Activated CD4-positive, alpha-beta T cell treated with anti-CD3 and anti-CD28 coated beads for 36 hours (primary cell): ENCODE data around the gene PYGO2. TPM values are rescaled to one million over a fixed set of nuclear protein-coding genes. Genes with fewer than 3 reads are reported as not detected.

Source experiments
- ATAC-seq: fragments of 200-7000 bp; cut with Tn5 transposase; one replicate; pipeline ENCODE4 v1.10.0; 2021; ENCODE audit warnings: mild to moderate bottlenecking, moderate library complexity
- CTCF ChIA-PET: fragments of 350-600 bp; sonication (Branson Sonifier 250); formaldehyde crosslinking; loops from one replicate; lab custom pipeline; 2021; ENCODE audit warnings: antibody characterized with exemption; lab: Charles Lee
- POLR2A ChIA-PET: fragments of 350-600 bp; sonication (Branson Sonifier 250); formaldehyde crosslinking; loops from one replicate; lab custom pipeline; 2021; ENCODE audit warnings: antibody characterized with exemption, inconsistent platforms; lab: Charles Lee
- DNase-seq: peaks from one replicate; pipeline ENCODE4 v3.0.0-alpha.2; 2020
- H3K27ac Mint-ChIP-seq: one replicate; pipeline ENCODE4 v1.8.0; 2021; ENCODE audit warnings: mixed read lengths
- H3K27me3 Mint-ChIP-seq: one replicate; pipeline ENCODE4 v1.8.0; 2021; ENCODE audit warnings: mixed read lengths
- H3K36me3 Mint-ChIP-seq: one replicate; pipeline ENCODE4 v1.8.0; 2021; ENCODE audit warnings: low read depth, mixed read lengths
- H3K4me1 Mint-ChIP-seq: one replicate; pipeline ENCODE4 v1.8.0; 2021; ENCODE audit warnings: mixed read lengths
- H3K4me3 Mint-ChIP-seq: one replicate; pipeline ENCODE4 v1.8.0; 2021; ENCODE audit warnings: mild to moderate bottlenecking, moderate library complexity, mixed read lengths
- H3K9me3 Mint-ChIP-seq: one replicate; pipeline ENCODE4 v1.8.0; 2021; ENCODE audit warnings: low read depth, mixed read lengths
- intact Hi-C, 2 experiments: fragments of 100-400 bp; cut with DNase I in 1 of 2; cut with micrococcal nuclease in 1 of 2; formaldehyde crosslinking; loops; one replicate each; pipeline versions ENCODE4 v1.14.2 to v1.15.1; 2022 to 2024; cut with DNase I, micrococcal nuclease
- total RNA-seq, 2 experiments: library from RNA; stranded (reverse); gene quantifications; one replicate each; pipeline ENCODE4 v1.2.3, GENCODE V29; 2021

The PYGO2 gene
- total RNA-seq, 2 experiments from 2014 or later: 24.5 to 25.6 TPM

- Mint-ChIP-seq H3K4me1 (peaks cover 48% of the 10 kb centered on the region), H3K27me3 (no peaks in the 10 kb centered on the region), H3K9me3 (no peaks in the 10 kb centered on the region), H3K27ac (peak overlapping the region; percentile 96), H3K4me3 (peak overlapping the region; percentile 95), H3K36me3 (peaks cover 9% of the 10 kb centered on the region)
- intact Hi-C loops: loop anchor here (1.0 to 2.0 kb wide), 6 partner anchors 19 to 327 kb away; partner anchors contain the start of gene ADAR (in 1 of the 2)
- ChIA-PET POLR2A (interaction anchor here (0.6 to 2.1 kb wide), 13 partner anchors 8 to 376 kb away, joined by 3 to 12 read pairs (median 4); partner anchors contain the start of genes ADAM15, CKS1B and PBXIP1), CTCF (interaction anchor here (0.5 to 3.0 kb wide), 13 partner anchors 9 to 504 kb away, joined by 3 to 16 read pairs (median 4); partner anchors contain the start of gene SCAMP3)
- DNase-seq (no peak), ATAC-seq (no peak)
Observed at GRCh38 chr1:154935749-154936554, 25.6 kb downstream of the PYGO2 start.

- ChIA-PET CTCF (interaction anchor here (0.6 to 0.7 kb wide), 3 partner anchors 11 to 238 kb away, joined by 3 read pairs; partner anchors contain the start of gene KRTCAP2), POLR2A (no interaction called here)
- H3K27ac Mint-ChIP-seq: no peak overlapping the region
- intact Hi-C loops: no loop called here
- no peak for DNase-seq
- H3K9me3 Mint-ChIP-seq: no peaks in the 10 kb centered on the region
- H3K36me3 Mint-ChIP-seq: peaks cover 13% of the 10 kb centered on the region
- no peaks in the 10 kb centered on the region for H3K27me3 Mint-ChIP-seq
- H3K4me1 Mint-ChIP-seq: peaks cover 37% of the 10 kb centered on the region
- ATAC-seq: no peak
- H3K4me3 Mint-ChIP-seq: no peak overlapping the region
Observed at GRCh38 chr1:154934358-154934948, 27.1 kb downstream of the PYGO2 start.

GRCh38 chr1:154931940-154932487 is 29.6 kb downstream of the PYGO2 start:
- Mint-ChIP-seq H3K36me3 (peaks cover 23% of the 10 kb centered on the region), H3K27ac (no peak overlapping the region), H3K9me3 (no peaks in the 10 kb centered on the region), H3K4me3 (no peak overlapping the region), H3K4me1 (peaks cover 18% of the 10 kb centered on the region), H3K27me3 (no peaks in the 10 kb centered on the region)
- ATAC-seq (no peak), DNase-seq (no peak)
- POLR2A ChIA-PET: no interaction called here
- CTCF ChIA-PET: interaction anchor here (0.6 to 1.0 kb wide), 5 partner anchors 23 to 159 kb away, joined by 3 read pairs; no protein-coding TSS in a partner anchor
- intact Hi-C loops: no loop called here

DNA sequence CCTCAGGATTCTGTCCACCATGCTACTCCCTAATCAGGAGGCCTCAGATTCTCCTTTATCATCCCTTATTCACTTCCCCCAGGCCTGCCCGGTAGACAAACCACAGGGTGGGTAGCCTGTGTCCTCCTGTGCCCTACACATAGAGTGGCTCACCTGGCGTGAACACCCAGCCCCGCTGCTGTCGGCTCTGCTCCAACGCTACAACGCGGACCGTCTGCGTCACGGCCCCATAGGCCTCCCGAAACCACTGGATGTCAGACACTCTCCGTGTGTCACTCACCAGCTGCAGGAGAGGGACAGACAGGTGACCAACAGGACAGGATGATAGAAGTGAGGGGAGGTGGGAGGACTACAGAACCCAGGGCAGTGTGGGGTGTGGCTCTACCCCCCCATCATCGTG is 35.4 kb downstream of the PYGO2 start:
- H3K36me3 Mint-ChIP-seq: peaks cover 33% of the 10 kb centered on the region
- intact Hi-C loops: no loop called here
- CTCF ChIA-PET: interaction anchor here (0.6 to 1.0 kb wide), 5 partner anchors 48 to 592 kb away, joined by 3 to 5 read pairs (median 3); no protein-coding TSS in a partner anchor
- H3K27me3 Mint-ChIP-seq: no peaks in the 10 kb centered on the region
- POLR2A ChIA-PET: no interaction called here
- no peak overlapping the region for H3K4me3 Mint-ChIP-seq
- no peak for DNase-seq
- ATAC-seq: no peak
- H3K27ac Mint-ChIP-seq: peak overlapping the region; percentile 13
- no peaks in the 10 kb centered on the region for H3K9me3 Mint-ChIP-seq
- peaks cover 2% of the 10 kb centered on the region for H3K4me1 Mint-ChIP-seq

DNA sequence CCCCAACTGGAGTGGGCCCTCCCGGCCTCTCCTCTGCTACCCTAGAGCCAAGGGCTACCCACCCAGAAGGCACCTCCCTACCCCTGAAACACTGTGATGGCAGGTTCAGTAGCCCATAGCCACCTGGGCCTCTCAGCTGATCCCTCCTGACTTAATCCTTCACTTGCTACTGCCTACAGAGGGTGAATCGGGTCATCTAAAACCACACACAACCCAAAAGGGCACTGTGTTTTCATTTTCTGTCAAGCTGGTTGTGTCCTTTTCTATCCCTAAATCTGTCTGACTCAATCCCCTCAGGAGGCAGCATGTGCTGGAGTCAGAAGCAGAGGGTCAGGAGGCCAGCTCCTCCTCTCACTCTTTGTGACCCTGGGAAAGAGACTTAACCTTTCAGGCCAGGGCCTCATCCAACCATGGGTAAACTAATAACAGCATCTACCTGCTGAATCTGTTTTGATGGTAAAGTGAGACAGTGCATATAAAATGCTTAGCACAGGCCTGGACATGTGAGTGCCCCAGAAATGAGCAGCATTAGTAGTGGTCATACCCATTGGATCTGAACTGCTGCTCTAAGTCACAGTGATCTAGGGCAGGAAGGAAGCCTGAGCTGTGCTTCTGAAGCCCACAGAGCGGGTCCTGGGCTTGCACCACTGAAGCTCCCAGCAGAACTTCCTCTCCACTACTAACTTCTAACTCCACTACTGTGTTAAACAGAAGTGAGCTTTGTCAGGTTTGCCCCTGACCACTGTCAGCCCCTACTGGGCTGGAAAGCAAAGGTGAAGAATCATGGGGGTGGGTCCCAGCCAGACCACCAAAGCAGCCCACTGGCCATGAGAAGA is 36.0 kb downstream of the PYGO2 start:
- Mint-ChIP-seq H3K4me3 (no peak overlapping the region), H3K36me3 (peaks cover 32% of the 10 kb centered on the region), H3K27ac (no peak overlapping the region), H3K4me1 (peaks cover 2% of the 10 kb centered on the region), H3K9me3 (no peaks in the 10 kb centered on the region), H3K27me3 (no peaks in the 10 kb centered on the region)
- CTCF ChIA-PET: interaction anchor here (0.6 to 1.0 kb wide), 5 partner anchors 47 to 591 kb away, joined by 3 to 5 read pairs (median 3); no protein-coding TSS in a partner anchor
- intact Hi-C loops: no loop called here
- DNase-seq: no peak
- no peak for ATAC-seq
- POLR2A ChIA-PET: interaction anchor here (0.7 to 1.2 kb wide), 2 partner anchors 11 to 41 kb away, joined by 3 to 7 read pairs; partner anchors contain the start of gene PMVK

DNA sequence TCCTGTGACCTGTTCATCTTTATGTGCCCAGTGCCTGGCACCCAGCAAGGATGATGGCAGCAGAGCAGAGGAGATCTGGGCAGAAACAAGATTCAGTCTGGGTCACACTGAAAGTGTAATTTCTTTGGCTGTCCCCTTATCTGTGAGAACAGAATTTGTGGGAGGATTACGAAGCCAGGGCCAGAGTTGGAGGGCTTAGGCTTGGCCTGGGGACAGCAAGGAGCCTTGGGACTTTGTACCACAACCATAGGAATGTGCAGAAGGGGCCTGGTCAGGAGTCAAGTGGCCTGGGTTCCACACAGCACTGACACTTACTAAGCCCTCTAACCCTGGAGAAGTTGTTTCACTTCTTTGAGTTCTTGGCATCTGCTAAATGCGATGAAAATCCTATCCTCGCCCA is 37.9 kb downstream of the PYGO2 start:
- ChIA-PET CTCF (no interaction called here), POLR2A (no interaction called here)
- ATAC-seq (no peak), DNase-seq (no peak)
- intact Hi-C loops: no loop called here
- Mint-ChIP-seq H3K27me3 (no peaks in the 10 kb centered on the region), H3K4me3 (no peak overlapping the region), H3K4me1 (peaks cover 2% of the 10 kb centered on the region), H3K27ac (no peak overlapping the region), H3K36me3 (peaks cover 27% of the 10 kb centered on the region), H3K9me3 (no peaks in the 10 kb centered on the region)

- Mint-ChIP-seq H3K36me3 (peaks cover 6% of the 10 kb centered on the region), H3K27me3 (no peaks in the 10 kb centered on the region), H3K27ac (no peak overlapping the region), H3K9me3 (no peaks in the 10 kb centered on the region), H3K4me3 (no peak overlapping the region), H3K4me1 (no peaks in the 10 kb centered on the region)
- ChIA-PET CTCF (interaction anchor here (0.6 to 0.7 kb wide), 2 partner anchors 23 to 175 kb away, joined by 3 read pairs; no protein-coding TSS in a partner anchor), POLR2A (interaction anchor here (0.6 kb wide), 1 partner anchor 35 kb away, joined by 6 read pairs; no protein-coding TSS in a partner anchor)
- intact Hi-C loops: no loop called here
- ATAC-seq (no peak), DNase-seq (no peak)
Observed at GRCh38 chr1:154913273-154913672, 48.3 kb downstream of the PYGO2 start.

GRCh38 chr1:154912755-154913154 is 48.8 kb downstream of the PYGO2 start:
- Mint-ChIP-seq H3K27me3 (no peaks in the 10 kb centered on the region), H3K9me3 (no peaks in the 10 kb centered on the region), H3K4me1 (no peaks in the 10 kb centered on the region), H3K27ac (no peak overlapping the region), H3K36me3 (peaks cover 6% of the 10 kb centered on the region), H3K4me3 (no peak overlapping the region)
- ChIA-PET CTCF (interaction anchor here (0.6 to 0.7 kb wide), 2 partner anchors 23 to 175 kb away, joined by 3 read pairs; no protein-coding TSS in a partner anchor), POLR2A (interaction anchor here (0.6 kb wide), 1 partner anchor 36 kb away, joined by 6 read pairs; no protein-coding TSS in a partner anchor)
- DNase-seq (no peak), ATAC-seq (no peak)
- intact Hi-C loops: no loop called here

DNA sequence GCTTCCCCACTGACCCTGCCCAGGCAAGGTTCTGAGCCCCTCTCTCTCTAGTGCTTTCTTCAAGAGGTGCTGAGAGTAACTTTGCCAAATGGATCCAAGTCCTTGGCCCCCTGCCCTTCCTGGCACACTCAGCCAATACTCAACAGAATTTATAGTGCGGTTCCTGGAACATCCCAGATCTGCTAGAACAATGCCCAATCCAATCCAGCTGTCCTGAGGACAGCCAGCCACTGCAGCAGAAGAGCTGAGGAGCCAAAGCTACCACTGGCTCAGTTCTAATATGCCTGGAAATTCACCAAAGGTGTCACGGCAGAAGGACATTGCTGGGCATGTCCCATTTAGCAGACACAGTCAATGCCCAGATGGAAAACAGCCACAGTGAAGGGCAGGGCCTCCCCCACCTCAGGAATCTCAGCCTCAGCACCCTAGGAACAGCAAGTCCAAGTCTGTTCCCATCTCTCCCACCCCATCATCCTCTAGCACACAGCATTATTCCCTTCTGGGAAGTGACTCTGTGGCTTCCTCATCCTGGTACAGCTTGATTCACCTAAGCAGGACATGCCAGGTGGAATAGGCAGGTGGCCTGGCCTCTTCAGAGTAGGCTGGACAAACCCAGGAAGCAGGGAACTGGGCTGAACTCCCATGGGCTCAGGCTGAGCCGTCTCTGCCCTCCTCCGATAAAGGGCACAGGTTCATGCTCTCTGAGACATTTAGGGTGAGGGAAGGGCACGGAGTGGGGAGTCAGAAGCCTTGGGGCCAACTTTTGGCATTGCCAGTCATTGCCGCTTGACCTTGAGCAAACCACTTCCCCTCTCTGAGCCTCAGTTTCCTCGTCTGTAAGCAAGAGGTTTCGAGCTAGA is 49.7 kb downstream of the PYGO2 start:
- Mint-ChIP-seq H3K4me1 (no peaks in the 10 kb centered on the region), H3K9me3 (no peaks in the 10 kb centered on the region), H3K27ac (no peak overlapping the region), H3K4me3 (no peak overlapping the region), H3K36me3 (peaks cover 5% of the 10 kb centered on the region), H3K27me3 (no peaks in the 10 kb centered on the region)
- POLR2A ChIA-PET: no interaction called here
- CTCF ChIA-PET: no interaction called here
- ATAC-seq (no peak), DNase-seq (no peak)
- intact Hi-C loops: no loop called here

DNA sequence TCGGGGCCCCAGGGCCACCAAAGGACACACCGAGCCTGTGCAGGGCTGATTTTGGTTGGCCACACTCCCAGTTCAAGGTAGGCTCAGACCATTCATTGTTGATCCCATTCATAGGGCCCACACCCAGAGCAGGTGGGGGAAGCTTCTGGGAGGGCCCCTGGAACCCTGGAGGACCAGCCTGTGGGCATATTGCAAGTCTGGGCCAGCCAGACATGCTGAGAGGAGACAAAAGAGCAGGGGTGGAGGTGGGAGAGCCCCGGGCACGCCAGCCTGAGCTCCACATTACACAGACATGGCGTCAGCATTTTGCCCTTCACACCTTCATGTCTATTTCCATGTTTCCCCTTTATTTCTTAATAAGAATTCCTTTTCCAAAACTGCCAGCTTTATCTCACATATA is 50.7 kb downstream of the PYGO2 start:
- Mint-ChIP-seq H3K4me3 (no peak overlapping the region), H3K36me3 (no peaks in the 10 kb centered on the region), H3K9me3 (no peaks in the 10 kb centered on the region), H3K27me3 (no peaks in the 10 kb centered on the region), H3K4me1 (no peaks in the 10 kb centered on the region), H3K27ac (no peak overlapping the region)
- POLR2A ChIA-PET: no interaction called here
- ATAC-seq: no peak
- intact Hi-C loops: no loop called here
- CTCF ChIA-PET: interaction anchor here (1.1 kb wide), 1 partner anchor 19 kb away, joined by 3 read pairs; no protein-coding TSS in a partner anchor
- no peak for DNase-seq
